PC-9 (cell line): ENCODE data around the gene ME1.
"Not testable (repeated sequence)": the region's sequence is repeated elsewhere in the genome, so short reads cannot be mapped to it uniquely, and the experiment has no call there.

ENCODE experiments used
- CTCF ChIP-seq: fragments of 200-600 bp; sonication (generic); conservative IDR thresholded peaks from 2 replicates; pipeline ENCODE4 v1.6.1; 2017; ENCODE audit warnings: mixed run types, antibody characterized with exemption, mild to moderate bottlenecking, moderate library complexity
- EZH2 ChIP-seq: fragments of 200-600 bp; sonication (generic); IDR thresholded peaks from 2 replicates; pipeline ENCODE4 v1.8.0; 2017; ENCODE audit warnings: antibody characterized with exemption, low read depth

GRCh38 chr6:83287298-83287697 lies 143.6 kb downstream of the ME1 start:
- TF ChIP-seq EZH2, CTCF: not testable (repeated sequence)
